Kidney epithelial cell (primary cell): ENCODE measurements around the gene RPS2. TPM values are rescaled to one million over a fixed set of nuclear protein-coding genes. Genes with fewer than 3 reads are reported as not detected.

Source experiments
- DNase-seq: peaks from one replicate; pipeline ENCODE4 v3.0.0-alpha.2; 2010; ENCODE audit warnings: low read depth
- H3K27me3 ChIP-seq: 2 replicates; pipeline ENCODE4 v1.6.0; 2011; ENCODE audit warnings: low read length; ENCODE audit not compliant: control insufficient read depth, insufficient read depth
- H3K36me3 ChIP-seq: 2 replicates; pipeline ENCODE4 v1.5.1; 2011; ENCODE audit warnings: low read length; ENCODE audit not compliant: control insufficient read depth, insufficient read depth
- H3K4me3 ChIP-seq: 2 replicates; pipeline ENCODE4 v1.5.1; 2011; ENCODE audit warnings: low read depth, mild to moderate bottlenecking, control low read depth, low read length
- CTCF ChIP-seq: IDR thresholded peaks from 2 replicates; pipeline ENCODE4 v1.5.1; 2011; ENCODE audit warnings: mild to moderate bottlenecking, moderate library complexity, low read length, control low read depth, inconsistent platforms; ENCODE audit not compliant: insufficient read depth, poor library complexity, severe bottlenecking
- total RNA-seq: library from RNA; depleted of rRNA; stranded (reverse); fragments of >200 nt; gene quantifications from 2 replicates; pipeline ENCODE4 v1.2.3, GENCODE V29; 2015

RPS2 gene
- total RNA-seq, 1 donor from 2014 or later = 4,278 TPM

- no peak overlapping the region for H3K4me3 ChIP-seq
- H3K27me3 ChIP-seq = peaks cover 76% of the 10 kb centered on the region
- no peaks in the 10 kb centered on the region for H3K36me3 ChIP-seq
- no peak for TF ChIP-seq CTCF
- no peak for DNase-seq
Measured at GRCh38 chr16:1919327-1919998, 45.2 kb downstream of the RPS2 start.

GRCh38 chr16:1918351-1919326 is 46.0 kb downstream of the RPS2 start, which contains the start of gene HS3ST6:
Gene HS3ST6 (minus strand): TSS chr16:1918415. CDS start chr16:1918323, 92 bp downstream.
- peaks cover 84% of the 10 kb centered on the region for H3K27me3 ChIP-seq
- TF ChIP-seq CTCF = no peak
- H3K4me3 ChIP-seq = no peak within 1 kb of the TSS
- DNase-seq = no peak
- H3K36me3 ChIP-seq = no peaks in the 10 kb centered on the region

DNA sequence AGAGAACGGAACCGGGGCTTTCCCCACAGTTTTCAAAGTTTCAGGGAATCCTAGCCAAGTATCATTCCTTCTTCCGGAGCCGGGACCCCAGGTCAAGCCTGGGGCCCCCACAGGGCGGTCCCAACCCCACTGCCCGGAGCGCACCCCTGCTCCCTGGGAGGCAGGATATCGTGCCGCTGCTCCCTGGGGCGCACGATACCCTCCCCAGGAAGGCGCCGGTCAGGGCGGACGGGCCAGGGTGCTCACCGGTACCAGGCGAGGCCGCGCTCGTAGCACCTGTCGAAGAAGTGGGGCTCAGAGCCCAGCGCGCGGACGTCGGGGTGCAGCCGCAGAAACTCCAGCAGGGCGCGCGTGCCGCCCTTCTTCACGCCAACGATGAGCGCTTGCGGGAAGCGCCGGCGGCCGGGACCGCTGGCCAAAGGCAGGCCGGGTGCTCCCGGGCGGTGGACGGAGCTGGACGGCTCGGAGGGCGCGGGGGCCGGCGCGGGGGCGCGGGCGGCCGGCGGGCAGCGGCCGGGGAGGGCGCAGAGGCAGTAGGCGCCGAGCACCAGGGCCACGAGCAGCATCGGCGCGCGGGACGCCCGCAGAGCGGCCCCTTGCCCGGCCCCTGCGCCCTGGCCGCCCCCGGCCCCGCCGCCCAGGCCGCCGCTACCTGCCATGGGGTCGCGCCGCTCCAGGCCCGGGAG is 46.8 kb downstream of the RPS2 start:
- no peak for DNase-seq
- Histone ChIP-seq H3K36me3 (no peaks in the 10 kb centered on the region), H3K27me3 (peaks cover 83% of the 10 kb centered on the region), H3K4me3 (no peak overlapping the region)
- no peak for TF ChIP-seq CTCF

GRCh38 chr16:1917056-1917664 is 47.5 kb downstream of the RPS2 start:
- no peak for DNase-seq
- no peaks in the 10 kb centered on the region for H3K36me3 ChIP-seq
- no peak for TF ChIP-seq CTCF
- H3K27me3 ChIP-seq = peaks cover 81% of the 10 kb centered on the region
- no peak overlapping the region for H3K4me3 ChIP-seq

GRCh38 chr16:1916640-1916990 is 48.0 kb downstream of the RPS2 start:
- H3K36me3 ChIP-seq = no peaks in the 10 kb centered on the region
- peaks cover 80% of the 10 kb centered on the region for H3K27me3 ChIP-seq
- TF ChIP-seq CTCF = no peak
- no peak overlapping the region for H3K4me3 ChIP-seq
- DNase-seq = no peak
